Esophagus muscularis mucosa (tissue), 4 donors: Measurements from ENCODE around the gene F5. TPM values are rescaled to one million over a fixed set of nuclear protein-coding genes. Genes with fewer than 3 reads are reported as not detected.

Source experiments
- DNase-seq: peaks from one replicate; pipeline ENCODE4 v3.0.0-alpha.2; 2017; ENCODE audit errors: extremely low spot score
- H3K27ac ChIP-seq, 4 donors: fragments of 200-600 bp; sonication (generic); replicated peaks in 1 of 4; 1 replicate in 3 of 4; 2 replicates in 1 of 4; pipeline ENCODE4 v1.5.1; 2016 to 2019; ENCODE audit warnings: mild to moderate bottlenecking in 1 of 4
- H3K27me3 ChIP-seq, 4 donors: fragments of 200-600 bp; sonication (generic); one replicate each; pipeline versions ENCODE4 v1.5.1 to v1.6.0; 2016 to 2019
- H3K36me3 ChIP-seq, 4 donors: fragments of 200-600 bp; sonication (generic); one replicate each; pipeline ENCODE4 v1.5.1; 2016 to 2019
- H3K4me1 ChIP-seq, 4 donors: fragments of 200-600 bp; sonication (generic); one replicate each; pipeline ENCODE4 v1.5.1; 2016 to 2019
- H3K4me3 ChIP-seq, 4 donors: fragments of 200-600 bp; sonication (generic); 1 replicate in 2 of 4; 2 replicates in 2 of 4; pipeline ENCODE4 v1.5.1; 2016 to 2019; ENCODE audit warnings: mild to moderate bottlenecking in 4 of 4, moderate library complexity in 1 of 4
- H3K9me3 ChIP-seq, 4 donors: fragments of 200-600 bp; sonication (generic); 1 replicate in 3 of 4; 2 replicates in 1 of 4; pipeline ENCODE4 v1.5.1; 2016 to 2019
- CTCF ChIP-seq, 3 experiments: fragments of 200-600 bp in 2 of 3; fragments of 450-650 bp in 1 of 3; sonication (generic) in 2 of 3; IDR thresholded peaks; one replicate each; pipeline ENCODE4 v1.5.1; 2017 to 2019; ENCODE audit warnings: antibody characterized with exemption in 3 of 3, mild to moderate bottlenecking in 2 of 3, moderate library complexity in 1 of 3
- EP300 ChIP-seq: sonication (generic); formaldehyde crosslinking; IDR thresholded peaks from one replicate; pipeline ENCODE4 v1.6.1; 2017; ENCODE audit warnings: antibody characterized with exemption
- POLR2A ChIP-seq: fragments of 450-650 bp; IDR thresholded peaks from one replicate; pipeline ENCODE4 v1.6.1; 2017; ENCODE audit warnings: antibody characterized with exemption, moderate library complexity, mild to moderate bottlenecking, low read depth
- POLR2AphosphoS5 ChIP-seq, 2 donors: sonication (generic); formaldehyde crosslinking; IDR thresholded peaks; one replicate each; pipeline ENCODE4 v1.6.1; 2017; ENCODE audit warnings: antibody characterized with exemption in 2 of 2
- WGBS: methylation state at CpG from one replicate; pipeline ENCODE4 v1.1.5; 2018; 5-methylcytosine and 5-hydroxymethylcytosine counted together
- intact Hi-C: fragments of 100-400 bp; cut with DNase I; formaldehyde crosslinking; loops from one replicate; pipeline ENCODE4 v1.15.1; 2023
- total RNA-seq, 4 donors: library from RNA; depleted of rRNA; stranded (reverse); fragments of >200 nt; gene quantifications; one replicate each; pipeline versions ENCODE4 v1.1.0 to v1.2.1, GENCODE V29; 2016

The F5 gene
- total RNA-seq, 4 donors from 2014 or later: 0.13 to 1.2 (median 0.34) TPM; not detected in 1

- WGBS: 84% methylated on average over 3 of the region's 3 CpGs
- Histone ChIP-seq H3K9me3 (no peaks in the 10 kb centered on the region), H3K36me3 (peaks cover 0 to 8% (median 0%) of the 10 kb centered on the region in 4 donors), H3K27me3 (no peaks in the 10 kb centered on the region), H3K4me1 (no peaks in the 10 kb centered on the region), H3K4me3 (no peak overlapping the region), H3K27ac (no peak overlapping the region)
- TF ChIP-seq POLR2AphosphoS5 (IDR thresholded peaks at IDR 0.05): no peak
- TF ChIP-seq POLR2A: no peak
- no peak for TF ChIP-seq CTCF (IDR thresholded peaks at IDR 0.05)
- no peak for TF ChIP-seq EP300
- intact Hi-C loops: no loop called here
- DNase-seq: no peak
These were observed 55.8 kb downstream of the F5 start for GRCh38 chr1:169530448-169530847.

GRCh38 chr1:169529068-169529642, 57.1 kb downstream of the F5 start:
- Histone ChIP-seq H3K4me1 (no peaks in the 10 kb centered on the region), H3K36me3 (peaks cover 0 to 16% (median 0%) of the 10 kb centered on the region in 4 donors), H3K27ac (no peak overlapping the region), H3K4me3 (no peak overlapping the region), H3K9me3 (no peaks in the 10 kb centered on the region), H3K27me3 (no peaks in the 10 kb centered on the region)
- TF ChIP-seq CTCF (IDR thresholded peaks at IDR 0.05) (no peak), EP300 (no peak), POLR2A (no peak), POLR2AphosphoS5 (IDR thresholded peaks at IDR 0.05) (no peak)
- no peak for DNase-seq
- WGBS: 32% methylated on average over 3 of the region's 3 CpGs
- intact Hi-C loops: no loop called here

- intact Hi-C loops: no loop called here
- Histone ChIP-seq H3K9me3 (no peaks in the 10 kb centered on the region), H3K4me3 (no peak overlapping the region), H3K27ac (no peak overlapping the region), H3K36me3 (peaks cover 0 to 16% (median 0%) of the 10 kb centered on the region in 4 donors), H3K4me1 (no peaks in the 10 kb centered on the region), H3K27me3 (no peaks in the 10 kb centered on the region)
- TF ChIP-seq EP300: no peak
- no peak for TF ChIP-seq CTCF (IDR thresholded peaks at IDR 0.05)
- TF ChIP-seq POLR2AphosphoS5 (IDR thresholded peaks at IDR 0.05): no peak
- TF ChIP-seq POLR2A: no peak
- no peak for DNase-seq
- 72% methylated on average over 9 of the region's 9 CpGs for WGBS
These were observed 57.8 kb downstream of the F5 start for GRCh38 chr1:169528215-169529067.

- H3K9me3 ChIP-seq: no peaks in the 10 kb centered on the region
- no peak overlapping the region for H3K4me3 ChIP-seq
- H3K36me3 ChIP-seq: peaks cover 0 to 16% (median 0%) of the 10 kb centered on the region in 4 donors
- H3K4me1 ChIP-seq: no peaks in the 10 kb centered on the region
- no peak overlapping the region for H3K27ac ChIP-seq
- intact Hi-C loops: no loop called here
- 82% methylated on average over 5 of the region's 5 CpGs for WGBS
- no peak for DNase-seq
- no peak for TF ChIP-seq CTCF (IDR thresholded peaks at IDR 0.05)
- TF ChIP-seq POLR2AphosphoS5 (IDR thresholded peaks at IDR 0.05): no peak
- TF ChIP-seq EP300: no peak
- no peak for TF ChIP-seq POLR2A
- no peaks in the 10 kb centered on the region for H3K27me3 ChIP-seq
These were observed 58.6 kb downstream of the F5 start for GRCh38 chr1:169527451-169528214.
